ENCODE measurements around the gene HSF5.

HSF5 gene

DNA sequence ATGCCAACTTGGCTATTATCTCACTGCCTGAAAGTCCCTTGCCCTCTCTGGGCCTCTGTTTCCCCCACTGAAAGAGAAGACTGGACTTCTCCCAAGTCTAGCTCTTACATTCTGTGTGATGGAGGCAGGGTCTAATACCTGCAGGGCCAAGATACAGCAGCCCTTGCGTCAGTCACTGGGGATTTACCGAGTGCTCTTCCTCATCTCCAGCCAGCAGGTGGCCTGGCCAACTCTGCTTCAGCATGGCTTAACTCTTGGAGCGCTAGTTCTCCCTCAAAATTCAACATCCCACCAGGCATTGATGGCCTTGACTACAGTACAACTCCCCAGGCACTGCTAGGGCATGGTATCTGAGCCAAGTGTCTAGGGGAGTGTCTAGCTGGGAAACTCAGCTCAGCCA, 46.1 kb upstream of the HSF5 start:
- Histone ChIP-seq H3K36me3 (ENCODE audit: control insufficient read depth, insufficient read depth, low read length) (no peaks in the 10 kb centered on the region), H3K27me3 (replicated peaks; ENCODE audit: control insufficient read depth, insufficient read depth, low read length) (peaks cover 3% of the 10 kb centered on the region), H3K4me3 (replicated peaks; ENCODE audit: low read depth, low read length) (no peak overlapping the region)
- DNase-seq (ENCODE audit: extremely low read depth, insufficient read length): no peak
- TF ChIP-seq, protein P1, sequence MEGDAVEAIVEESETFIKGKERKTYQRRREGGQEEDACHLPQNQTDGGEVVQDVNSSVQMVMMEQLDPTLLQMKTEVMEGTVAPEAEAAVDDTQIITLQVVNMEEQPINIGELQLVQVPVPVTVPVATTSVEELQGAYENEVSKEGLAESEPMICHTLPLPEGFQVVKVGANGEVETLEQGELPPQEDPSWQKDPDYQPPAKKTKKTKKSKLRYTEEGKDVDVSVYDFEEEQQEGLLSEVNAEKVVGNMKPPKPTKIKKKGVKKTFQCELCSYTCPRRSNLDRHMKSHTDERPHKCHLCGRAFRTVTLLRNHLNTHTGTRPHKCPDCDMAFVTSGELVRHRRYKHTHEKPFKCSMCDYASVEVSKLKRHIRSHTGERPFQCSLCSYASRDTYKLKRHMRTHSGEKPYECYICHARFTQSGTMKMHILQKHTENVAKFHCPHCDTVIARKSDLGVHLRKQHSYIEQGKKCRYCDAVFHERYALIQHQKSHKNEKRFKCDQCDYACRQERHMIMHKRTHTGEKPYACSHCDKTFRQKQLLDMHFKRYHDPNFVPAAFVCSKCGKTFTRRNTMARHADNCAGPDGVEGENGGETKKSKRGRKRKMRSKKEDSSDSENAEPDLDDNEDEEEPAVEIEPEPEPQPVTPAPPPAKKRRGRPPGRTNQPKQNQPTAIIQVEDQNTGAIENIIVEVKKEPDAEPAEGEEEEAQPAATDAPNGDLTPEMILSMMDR (IDR thresholded peaks at IDR 0.05; ENCODE audit: insufficient read depth, low read length, poor library complexity, severe bottlenecking): no peak

DNA sequence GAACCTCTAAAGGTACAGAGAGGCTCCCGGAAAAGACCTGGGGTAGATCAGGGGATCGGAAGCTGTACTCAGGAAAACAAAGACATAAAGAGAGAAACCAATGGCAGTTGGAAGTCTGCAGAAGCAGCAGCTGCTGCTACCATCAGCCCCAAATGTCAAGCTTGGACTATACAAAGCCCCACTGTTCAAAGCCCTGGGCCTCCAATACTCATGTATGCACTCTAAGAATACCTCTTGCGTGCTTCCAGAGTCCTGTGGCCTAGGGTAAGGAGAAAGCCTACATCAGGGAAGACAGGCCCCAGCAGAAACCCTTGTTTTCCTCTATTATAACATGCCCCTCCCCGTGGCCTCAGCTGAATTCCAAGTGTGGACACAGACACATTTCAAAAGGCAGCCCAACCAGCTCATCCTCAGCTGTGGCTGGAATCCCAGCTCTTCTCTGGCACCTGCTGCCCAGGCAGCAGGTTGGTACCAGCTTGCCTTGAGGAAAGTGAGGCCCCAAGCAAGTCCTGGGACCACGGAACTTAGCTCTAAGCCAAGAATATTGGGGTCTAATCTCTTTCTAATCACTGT, 45.5 kb upstream of the HSF5 start:
- Histone ChIP-seq H3K4me3 (replicated peaks; ENCODE audit: low read depth, low read length) (no peak overlapping the region), H3K36me3 (ENCODE audit: control insufficient read depth, insufficient read depth, low read length) (no peaks in the 10 kb centered on the region), H3K27me3 (replicated peaks; ENCODE audit: control insufficient read depth, insufficient read depth, low read length) (peaks cover 3% of the 10 kb centered on the region)
- DNase-seq (ENCODE audit: extremely low read depth, insufficient read length): no peak
- TF ChIP-seq, protein P1 (IDR thresholded peaks at IDR 0.05; ENCODE audit: insufficient read depth, low read length, poor library complexity, severe bottlenecking): no peak

DNA sequence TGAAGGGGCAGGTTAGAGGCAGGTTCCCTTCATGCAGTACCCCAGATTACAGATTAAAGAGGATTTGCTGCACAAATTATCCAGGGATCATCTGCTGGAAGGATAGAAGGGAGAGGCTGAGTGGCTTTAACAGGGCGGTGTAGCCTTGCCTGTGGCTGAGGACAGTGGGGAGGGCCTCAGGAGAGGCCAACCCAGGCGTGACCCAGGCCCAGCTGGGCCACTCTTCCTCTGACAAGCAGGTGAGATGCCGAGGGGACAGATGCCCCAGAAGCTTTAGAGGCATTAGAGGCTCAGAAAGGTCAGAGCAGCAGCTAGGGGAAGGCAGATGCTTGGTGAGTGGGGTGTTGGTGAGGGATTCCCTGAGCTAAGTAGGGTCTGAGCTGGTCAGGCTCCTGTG, 44.3 kb upstream of the HSF5 start:
- no peak overlapping the region for H3K4me3 ChIP-seq (replicated peaks; ENCODE audit: low read depth, low read length)
- H3K36me3 ChIP-seq (ENCODE audit: control insufficient read depth, insufficient read depth, low read length): no peaks in the 10 kb centered on the region
- TF ChIP-seq, protein P1 (IDR thresholded peaks at IDR 0.05; ENCODE audit: insufficient read depth, low read length, poor library complexity, severe bottlenecking): no peak
- DNase-seq (ENCODE audit: extremely low read depth, insufficient read length): no peak
- H3K27me3 ChIP-seq (replicated peaks; ENCODE audit: control insufficient read depth, insufficient read depth, low read length): peaks cover 3% of the 10 kb centered on the region

DNA sequence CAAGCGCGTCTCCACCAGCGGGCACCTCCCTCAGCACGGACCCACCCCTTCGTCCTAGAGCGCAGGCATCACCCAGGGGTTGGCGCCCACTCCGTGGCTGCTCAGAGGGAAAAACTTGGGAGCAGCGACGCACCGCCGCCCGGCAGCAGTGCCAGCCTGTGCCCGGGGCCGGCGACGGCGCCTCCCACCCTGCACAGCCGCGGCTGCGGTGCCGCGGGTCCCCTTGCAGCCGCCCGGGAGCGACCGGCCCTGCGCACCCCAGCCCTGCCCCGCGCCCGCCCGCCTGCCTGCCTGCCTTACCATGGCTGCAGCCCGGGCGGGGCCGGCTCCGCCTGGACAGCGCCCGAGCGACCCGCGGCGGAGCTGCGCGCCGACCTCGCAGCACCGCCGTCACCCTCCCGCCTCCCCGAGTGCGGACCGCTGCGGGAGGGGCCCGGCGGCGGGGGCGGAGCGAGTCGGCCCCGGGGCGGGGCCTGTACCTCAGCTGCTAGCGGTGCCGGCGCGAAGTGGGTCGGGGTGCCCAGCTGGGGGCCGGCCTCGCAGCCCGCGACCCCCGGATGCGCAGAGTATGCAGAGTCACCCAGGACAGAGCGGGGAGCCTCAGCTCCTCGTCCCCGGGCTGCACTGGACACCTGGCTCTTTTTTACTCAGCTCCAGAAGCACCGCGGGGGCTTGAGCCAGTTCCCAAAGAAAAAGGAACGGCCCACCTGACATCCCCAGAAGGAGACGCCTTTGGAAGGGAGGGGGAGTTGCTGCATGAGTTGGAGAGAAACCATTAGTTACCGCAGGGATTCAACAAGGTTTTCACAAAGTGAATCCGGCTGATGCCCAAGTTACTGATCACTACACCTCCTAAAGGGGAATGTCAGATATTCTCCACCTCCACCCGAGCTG, 43.7 kb upstream of the HSF5 start:
- TF ChIP-seq, protein P1 (IDR thresholded peaks at IDR 0.05; ENCODE audit: insufficient read depth, low read length, poor library complexity, severe bottlenecking): no peak
- H3K27me3 ChIP-seq (replicated peaks; ENCODE audit: control insufficient read depth, insufficient read depth, low read length): peaks cover 3% of the 10 kb centered on the region
- peak; percentile 66 for DNase-seq (ENCODE audit: extremely low read depth, insufficient read length)
- no peaks in the 10 kb centered on the region for H3K36me3 ChIP-seq (ENCODE audit: control insufficient read depth, insufficient read depth, low read length)
- peak overlapping the region; percentile 32 for H3K4me3 ChIP-seq (replicated peaks; ENCODE audit: low read depth, low read length)

DNA sequence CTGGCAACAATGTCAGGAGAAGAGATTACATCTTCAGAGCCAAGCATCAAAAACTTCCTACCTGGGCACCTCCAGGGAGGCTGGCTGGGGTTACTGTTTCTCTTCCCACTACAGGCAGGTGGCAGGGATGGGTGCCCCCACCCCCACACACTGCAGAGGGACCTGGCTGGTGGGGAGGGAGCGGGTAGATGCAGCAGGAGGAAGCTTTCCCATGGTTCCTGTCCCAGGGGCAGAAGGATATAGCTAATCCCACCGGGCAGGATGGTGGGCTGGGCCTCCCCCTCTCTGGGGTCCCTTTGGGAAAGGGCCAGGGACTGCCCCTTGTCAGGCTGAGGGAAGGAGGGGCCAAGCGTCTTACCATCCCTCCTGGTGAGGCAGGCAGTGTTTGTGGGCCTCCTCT, 42.9 kb upstream of the HSF5 start:
- no peak for DNase-seq (ENCODE audit: extremely low read depth, insufficient read length)
- H3K4me3 ChIP-seq (replicated peaks; ENCODE audit: low read depth, low read length): no peak overlapping the region

More for the DNA sequence above, 42.9 kb upstream of the HSF5 start:
- TF ChIP-seq, protein P1 (IDR thresholded peaks at IDR 0.05; ENCODE audit: insufficient read depth, low read length, poor library complexity, severe bottlenecking): no peak
- peaks cover 3% of the 10 kb centered on the region for H3K27me3 ChIP-seq (replicated peaks; ENCODE audit: control insufficient read depth, insufficient read depth, low read length)
- H3K36me3 ChIP-seq (ENCODE audit: control insufficient read depth, insufficient read depth, low read length): no peaks in the 10 kb centered on the region

Measured in GM06990 (cell line).